NCI-H510A treated with DMSO at 0.1 percent for 48 hours (cell line): ENCODE measurements around the gene TRIM32.

Source experiments
- DNase-seq: peaks from one replicate; lab custom pipeline; 2025; lab: John Stamatoyannopoulos, UW

The TRIM32 gene

DNA sequence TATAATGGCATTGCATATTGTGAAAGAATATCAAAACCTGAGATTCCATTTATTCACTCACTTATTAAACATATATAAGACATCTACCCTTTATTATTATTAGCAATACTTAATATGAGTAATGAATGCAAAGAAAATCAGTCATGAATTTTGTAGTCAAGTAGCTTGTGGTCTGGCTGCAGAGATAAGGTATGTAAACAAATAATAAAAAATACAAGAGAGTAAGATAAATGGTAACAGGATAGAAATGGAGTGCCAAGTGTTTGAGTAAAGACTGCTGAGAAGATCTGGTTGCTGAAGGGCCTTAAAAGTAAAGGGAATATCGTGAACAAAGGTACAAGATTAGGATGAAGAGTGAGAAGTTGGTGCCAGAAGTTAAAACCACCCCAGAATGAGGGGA lies 18.4 kb downstream of the TRIM32 start:
- DNase-seq, result no peak

DNA sequence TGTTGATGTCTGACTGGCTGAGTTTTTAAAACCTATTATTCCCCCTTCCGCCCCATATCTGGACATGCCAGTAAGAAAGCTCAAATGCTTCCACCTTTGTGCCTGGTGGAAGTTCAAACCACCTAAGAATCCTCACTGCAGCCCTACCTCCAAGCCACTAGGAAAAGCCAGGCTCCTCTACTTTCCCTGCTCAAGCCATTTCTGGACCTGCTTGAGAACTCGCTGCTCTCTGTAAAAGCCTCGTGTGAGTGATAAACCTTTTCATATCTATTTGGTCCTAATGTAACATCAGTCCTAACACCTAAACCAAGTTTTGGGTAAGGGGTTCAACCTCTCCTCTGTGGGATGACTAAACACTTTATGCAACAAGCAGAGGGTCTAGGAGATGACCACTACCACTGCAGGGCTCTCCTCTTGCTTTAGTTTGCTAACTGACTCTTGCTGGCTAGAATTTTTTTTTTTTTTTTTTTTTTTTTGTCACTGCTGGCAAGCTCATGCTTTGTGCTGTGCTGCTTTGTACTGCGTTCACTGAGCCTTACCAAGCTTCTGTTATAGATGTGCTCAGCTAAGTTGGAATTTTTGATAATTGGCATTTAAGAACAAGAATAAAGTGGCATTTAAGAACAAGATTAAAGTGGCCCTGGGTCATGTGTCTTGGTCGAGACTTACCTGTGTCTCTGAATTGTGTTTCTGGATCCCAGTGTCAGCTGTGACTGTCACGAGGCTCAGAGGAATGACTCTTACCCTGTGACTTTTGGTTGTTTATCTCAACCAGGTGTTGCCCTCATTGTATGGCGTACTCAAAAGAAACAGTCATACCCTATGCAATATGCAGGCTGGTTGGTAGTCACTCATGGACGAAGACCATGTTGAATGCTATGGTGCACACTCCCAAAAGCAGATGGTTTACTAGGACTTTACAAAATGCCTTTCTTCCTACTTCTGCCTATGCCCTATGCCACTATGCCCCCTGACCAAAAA lies 19.5 kb downstream of the TRIM32 start:
- DNase-seq, result no peak

DNA sequence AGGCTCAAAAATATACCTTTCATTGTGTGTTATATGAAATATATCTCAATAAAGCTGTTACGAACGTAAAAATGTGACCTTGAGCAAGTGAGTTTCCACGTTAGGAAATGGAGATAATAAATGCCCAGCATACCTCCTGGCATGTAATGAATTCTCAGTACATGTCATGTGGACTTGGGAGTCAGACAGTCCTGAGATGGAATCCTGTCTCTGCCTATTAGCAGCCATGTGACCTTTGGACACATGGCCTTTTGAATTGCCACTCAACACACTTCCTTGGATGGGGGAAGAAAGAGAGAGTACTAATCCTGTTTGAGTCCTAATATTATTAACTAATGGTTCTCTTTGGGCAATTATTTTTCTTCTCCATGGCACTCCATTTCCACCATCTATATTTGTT lies 25.7 kb downstream of the TRIM32 start:
- DNase-seq, result no peak

DNA sequence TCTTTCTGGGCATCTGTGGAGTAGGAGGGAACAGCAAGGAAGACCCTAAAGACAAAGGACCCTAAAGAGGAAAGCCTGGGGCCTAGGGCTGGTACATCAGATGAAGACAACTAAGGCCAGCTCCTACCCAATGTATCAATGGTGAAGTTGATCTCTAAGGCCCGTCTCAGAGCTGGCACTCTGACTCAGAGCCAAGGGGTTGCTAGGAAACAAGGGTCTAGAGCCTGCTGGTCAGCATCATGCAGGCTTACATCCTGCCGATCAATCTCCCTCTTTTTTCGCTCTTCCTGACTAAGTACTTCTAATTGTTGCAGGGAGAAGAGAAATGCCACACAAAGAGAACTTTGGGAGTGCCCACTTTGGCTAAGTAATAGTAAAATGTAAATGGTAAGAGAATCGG lies 26.2 kb downstream of the TRIM32 start:
- peak; percentile 13 for DNase-seq

DNA sequence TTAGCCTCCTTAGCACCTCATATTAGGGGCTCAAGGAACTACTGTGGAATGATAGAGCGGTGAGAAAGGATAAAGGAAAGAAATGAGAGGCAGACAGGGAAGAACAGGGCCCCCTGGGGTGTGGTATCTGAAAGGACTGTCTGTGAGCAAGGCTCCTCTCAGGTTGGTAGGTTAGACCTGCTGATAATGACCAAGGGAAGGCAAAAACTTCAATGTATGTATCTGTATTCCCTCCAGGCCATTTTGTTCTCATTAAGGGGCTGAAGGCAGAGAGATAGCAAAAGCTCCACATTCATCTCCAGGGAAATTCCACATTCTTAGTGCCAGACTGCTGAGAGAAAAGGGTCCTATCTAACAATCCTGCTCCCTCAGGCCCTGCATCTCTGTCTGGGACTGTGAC lies 28.6 kb downstream of the TRIM32 start:
- DNase-seq, result no peak

DNA sequence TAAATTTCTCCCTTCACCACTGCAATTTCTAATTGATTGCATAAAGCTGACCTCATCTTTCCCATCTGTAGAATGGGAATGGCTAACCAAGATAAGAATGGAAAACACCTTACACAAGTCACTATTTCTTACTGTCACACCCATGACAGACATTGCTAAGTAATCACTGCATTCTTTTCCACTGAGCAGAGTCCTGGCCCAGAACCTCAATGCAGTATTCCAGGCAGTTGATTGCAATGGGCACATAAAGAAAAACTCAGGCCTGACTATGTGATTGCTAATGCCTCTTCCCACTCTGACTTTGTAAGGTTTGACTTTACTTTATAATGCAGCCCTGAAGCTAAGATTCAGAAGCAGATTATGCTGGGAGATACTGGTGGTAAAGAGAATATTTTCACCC lies 29.3 kb downstream of the TRIM32 start:
- no peak for DNase-seq

DNA sequence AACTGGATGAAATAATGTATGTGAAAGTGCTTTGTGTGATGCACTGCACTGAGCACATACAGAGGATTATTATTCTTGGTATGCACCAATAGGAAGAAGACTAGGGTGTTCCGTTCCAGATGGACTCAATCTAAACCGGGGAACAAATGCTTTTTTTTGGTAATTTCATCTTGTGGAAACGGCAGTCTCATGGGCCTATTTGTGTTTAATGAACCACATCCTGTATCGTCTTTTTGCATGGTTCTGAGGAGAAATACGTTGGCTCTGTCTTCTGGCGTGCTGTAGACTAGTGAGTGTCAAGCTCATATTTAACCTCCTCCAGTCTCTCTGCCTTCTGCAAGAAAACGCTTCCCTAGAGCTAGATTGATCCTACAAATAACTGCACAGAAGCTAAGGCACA lies 30.0 kb downstream of the TRIM32 start:
- DNase-seq, result no peak

DNA sequence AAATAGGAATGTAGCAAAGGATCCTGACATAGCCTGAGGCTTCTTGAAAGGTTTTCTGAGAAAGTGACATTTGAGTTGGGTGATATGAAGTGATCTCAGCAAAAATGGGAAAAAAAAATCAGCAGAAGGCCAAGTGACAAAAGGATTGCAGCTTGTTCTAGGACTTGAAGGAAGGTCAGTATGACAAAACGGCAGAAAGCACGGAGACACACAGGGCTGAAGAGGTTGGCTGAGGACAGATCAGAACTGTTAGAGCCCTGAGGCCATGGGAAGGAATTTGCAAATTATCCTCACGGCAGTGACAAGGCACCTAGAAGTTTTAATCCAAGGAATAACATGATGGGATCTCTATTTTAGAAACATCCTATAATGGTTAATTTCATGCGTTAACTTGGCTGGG lies 31.0 kb downstream of the TRIM32 start:
- no peak for DNase-seq

DNA sequence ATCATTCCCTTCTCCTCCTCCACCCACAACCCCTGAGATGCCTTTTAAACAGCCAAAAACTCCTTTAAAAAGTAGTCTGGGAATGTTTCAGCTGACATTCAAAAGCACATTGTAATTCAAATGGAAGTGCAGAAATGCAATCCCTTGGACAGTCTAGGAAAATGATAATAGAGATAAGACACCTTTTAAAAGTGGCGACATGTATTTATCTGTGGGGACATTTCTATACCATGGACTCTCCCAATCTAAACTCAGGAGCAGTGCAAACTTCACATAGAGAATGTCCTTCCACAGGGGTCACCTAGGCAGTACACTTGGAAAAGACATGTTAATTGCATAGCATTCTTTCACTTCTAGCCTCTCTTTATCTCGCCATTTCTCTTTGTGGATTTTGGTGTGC lies 33.0 kb downstream of the TRIM32 start:
- no peak for DNase-seq

DNA sequence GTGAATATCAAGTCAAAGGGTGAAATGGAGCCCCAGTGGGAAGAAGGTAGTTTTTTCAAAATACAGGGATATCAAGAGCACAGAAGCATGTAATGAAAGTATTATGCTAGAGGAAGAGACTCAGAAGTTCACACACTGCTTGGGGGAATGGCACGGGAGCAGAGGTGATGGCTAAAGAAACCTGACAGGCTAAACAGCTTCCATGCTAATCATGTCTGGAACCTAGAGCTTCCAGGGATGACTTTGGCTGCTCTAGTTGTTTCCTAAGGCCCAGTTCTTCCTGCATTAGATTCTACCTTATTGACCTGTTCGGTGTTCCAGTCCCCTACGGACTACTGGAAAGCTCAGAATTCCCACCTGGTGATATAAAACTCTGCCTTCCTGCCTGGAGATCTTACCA lies 34.3 kb downstream of the TRIM32 start:
- DNase-seq, result no peak

DNA sequence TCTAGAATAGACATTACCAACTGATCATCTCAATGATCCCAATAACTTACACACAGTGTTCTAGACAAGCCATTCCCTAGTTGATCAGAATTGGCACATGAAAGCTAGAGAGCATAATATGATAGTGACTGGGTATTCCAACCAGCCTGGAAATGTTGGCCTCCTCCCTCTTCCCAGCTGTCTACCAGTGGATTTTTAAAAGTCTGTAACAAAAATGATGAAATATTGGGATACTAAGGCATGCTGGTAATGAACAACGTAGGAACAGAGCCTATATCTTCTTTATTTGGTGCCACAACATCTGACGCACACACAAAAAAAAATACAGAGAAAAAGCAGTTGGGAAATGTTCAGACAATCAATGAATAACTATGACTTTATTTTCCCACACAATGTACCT lies 34.8 kb downstream of the TRIM32 start:
- no peak for DNase-seq

DNA sequence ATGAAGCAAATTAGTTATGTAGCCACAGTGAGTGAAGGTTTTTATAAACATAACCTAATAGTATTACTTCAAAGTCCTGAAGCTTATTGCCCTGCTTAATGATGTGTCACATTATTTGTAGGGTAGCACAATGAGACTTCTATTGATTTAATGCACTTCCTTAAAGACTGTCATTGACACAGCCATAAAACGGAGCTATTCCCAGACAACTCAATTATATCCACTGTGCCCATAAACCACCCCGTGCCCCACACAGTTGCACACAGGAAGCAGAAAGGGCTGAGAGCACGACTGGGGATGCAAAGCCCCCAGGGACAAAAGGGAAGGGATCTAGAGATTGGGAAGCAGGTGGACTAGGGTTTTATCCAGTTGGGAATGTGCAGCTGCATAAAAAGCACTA lies 37.0 kb downstream of the TRIM32 start:
- no peak for DNase-seq

DNA sequence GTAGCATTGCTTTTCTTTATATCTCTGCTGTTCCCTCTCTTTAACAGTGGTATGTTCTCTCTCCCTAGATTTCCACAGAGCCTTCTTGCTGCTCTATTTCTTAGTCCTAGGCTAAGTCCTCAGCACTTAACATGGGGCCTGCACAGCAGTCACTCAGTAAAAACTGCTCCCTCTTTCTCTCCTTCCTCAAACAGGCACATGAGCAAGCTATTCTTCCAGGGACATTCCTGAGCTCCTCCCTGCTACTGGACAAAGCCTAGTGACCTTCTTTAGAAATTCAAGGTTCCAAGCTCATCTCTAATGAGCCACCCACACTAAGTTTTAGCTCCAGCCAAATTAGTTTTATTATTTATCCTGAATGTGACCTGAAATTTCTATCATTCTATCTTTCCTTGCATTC lies 39.5 kb downstream of the TRIM32 start:
- DNase-seq, result no peak

DNA sequence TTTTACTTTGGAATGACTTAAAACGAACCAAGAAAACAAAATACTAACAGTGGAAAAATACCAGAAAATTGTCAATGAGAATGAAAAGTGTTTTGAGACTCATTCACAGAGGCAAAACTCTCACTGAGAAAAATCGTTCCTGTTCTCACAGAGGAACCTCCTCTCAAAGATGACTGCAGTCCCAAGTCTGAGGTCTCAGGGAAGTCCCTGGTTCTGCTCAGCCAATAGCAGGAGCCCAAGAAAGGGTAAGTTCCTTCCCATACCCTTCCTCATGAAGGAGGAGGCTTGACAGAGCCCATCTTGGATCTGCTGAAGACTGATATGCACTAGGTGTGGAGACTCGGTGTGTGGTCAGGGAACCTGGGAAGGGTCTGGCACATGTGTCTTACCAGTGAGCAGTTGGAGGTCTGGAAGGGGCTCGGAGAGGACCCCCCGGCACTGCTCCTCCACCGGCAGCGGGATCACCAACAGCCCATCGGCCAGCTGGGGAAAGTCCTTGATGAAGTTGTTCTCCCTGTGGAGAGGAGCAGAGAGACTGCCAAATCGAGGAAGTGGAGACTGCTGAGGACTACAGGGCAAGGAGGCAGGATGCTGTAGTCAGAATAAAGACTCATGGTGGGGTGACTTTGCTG lies 46.0 kb downstream of the TRIM32 start:
- no peak for DNase-seq

DNA sequence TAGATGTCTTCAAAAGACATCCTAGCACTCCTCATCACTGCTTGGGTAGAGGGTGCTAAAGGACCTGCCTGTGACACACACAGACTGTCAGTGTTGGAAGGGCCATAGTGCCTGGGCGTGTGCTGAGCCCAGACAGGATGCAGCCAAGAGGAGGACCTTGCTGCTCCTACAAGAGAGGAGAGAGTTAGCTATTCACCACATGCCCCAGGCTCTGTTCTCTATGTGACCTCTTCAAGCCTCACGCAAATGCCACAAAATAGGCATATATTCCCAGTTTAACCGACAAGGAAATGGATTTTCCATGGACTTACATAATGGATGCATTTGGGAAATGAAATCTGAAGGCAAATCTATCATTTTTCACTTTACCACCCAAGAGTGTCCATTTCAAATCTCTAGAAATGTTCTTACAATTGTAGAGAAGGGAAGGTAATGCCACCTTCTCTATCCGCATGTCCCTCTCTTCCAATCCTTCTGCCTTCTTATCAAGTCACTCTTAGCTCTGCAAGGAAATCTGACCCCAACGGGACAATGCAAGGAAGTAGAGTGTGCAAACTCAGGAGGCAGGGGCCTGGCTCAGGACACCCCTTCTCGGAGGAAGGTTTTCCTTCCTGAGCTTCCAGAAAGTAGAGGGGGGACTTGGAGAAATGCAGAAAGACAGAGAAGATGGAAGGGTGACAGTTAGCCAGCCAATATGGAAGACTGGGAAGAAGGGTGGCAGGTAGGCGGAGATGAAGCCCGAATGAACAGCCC lies 49.5 kb downstream of the TRIM32 start:
- no peak for DNase-seq

DNA sequence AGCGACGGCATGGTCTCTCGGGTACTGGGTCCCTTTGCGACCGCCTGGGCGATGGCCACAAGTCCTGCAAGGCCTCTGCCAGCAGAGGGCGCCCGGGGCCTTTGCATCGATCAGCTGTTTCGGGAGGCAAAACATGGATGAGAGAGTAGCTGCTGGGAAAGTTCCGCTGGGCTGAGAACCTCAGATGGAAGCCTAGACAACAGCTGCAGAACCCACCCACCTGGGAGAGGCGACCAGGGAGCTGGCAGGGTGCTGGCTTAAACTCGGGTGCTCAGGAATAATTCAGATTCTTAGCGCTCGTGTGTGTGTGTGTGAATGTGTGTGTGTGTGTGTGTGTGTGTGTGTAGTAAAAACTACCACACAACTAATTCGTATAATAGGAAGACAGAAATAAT lies 50.0 kb downstream of the TRIM32 start:
- DNase-seq, result peak; percentile 81

DNA sequence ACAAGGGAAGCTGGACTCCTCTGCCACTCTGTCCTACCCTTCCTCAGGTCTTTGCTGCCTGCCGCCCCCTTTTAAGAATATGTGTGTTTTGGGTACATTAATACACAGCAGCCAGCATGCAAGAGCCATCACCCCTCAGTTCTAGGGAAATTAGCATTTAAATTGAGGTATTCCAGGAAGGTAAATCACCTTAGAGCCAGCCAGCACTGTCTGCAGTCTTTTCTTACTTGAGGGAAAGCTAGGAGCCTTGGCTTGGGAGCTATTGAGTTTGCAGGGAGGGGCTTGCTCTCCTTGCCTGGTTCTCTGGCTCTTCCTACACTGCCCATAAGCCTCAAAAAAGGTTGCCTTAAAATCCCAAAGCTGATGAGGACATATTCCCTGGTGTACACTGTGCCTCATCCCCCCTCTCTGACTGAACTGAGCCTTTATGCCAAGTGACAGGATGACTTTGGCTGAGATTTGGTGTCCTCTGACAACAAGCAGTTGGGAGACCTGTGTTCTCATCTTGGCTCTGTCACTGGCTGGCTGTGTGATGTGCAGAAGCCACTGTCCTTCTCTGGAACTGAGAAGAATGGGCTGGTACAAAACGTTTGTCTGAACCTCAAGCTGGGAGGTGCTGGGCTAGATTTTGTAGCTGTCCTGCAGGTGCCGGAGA lies 54.1 kb downstream of the TRIM32 start:
- no peak for DNase-seq

DNA sequence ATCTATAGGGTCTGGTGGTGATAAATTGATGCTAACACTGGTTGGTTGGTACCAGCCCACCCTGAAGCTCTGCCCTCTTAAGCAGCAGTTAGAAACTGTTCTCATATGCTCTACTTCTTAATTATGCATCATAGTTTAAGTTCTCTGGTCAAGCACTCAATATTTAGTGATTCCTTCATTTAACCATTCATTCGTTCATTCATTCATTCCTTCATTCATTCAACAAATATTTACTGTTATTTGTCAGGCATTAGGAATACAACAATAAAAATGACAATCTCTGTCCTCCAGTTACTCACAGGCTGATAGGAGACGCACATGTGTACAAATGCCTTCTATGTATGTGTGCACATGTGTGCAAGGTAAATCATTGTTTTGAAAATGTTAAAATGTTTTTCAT lies 54.6 kb downstream of the TRIM32 start:
- DNase-seq, result no peak

DNA sequence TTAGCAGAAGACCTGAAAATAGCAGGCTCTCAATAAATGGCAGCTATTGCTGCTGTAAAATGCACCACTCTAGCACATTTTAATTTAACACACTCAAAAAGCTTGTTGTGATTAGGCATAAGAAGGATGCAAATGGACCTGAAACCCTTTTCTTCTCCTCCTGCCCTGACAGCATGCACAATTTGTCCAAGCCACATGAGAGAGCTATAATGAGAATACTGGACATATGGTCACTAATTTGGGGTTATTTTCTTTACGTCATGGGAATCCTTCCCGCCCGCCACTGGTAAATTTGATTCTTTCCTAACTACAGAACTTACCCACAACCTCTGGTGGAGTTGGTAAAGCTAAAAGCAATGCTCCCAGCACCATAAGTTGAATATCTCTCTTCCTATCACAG lies 62.1 kb downstream of the TRIM32 start:
- DNase-seq, result no peak

DNA sequence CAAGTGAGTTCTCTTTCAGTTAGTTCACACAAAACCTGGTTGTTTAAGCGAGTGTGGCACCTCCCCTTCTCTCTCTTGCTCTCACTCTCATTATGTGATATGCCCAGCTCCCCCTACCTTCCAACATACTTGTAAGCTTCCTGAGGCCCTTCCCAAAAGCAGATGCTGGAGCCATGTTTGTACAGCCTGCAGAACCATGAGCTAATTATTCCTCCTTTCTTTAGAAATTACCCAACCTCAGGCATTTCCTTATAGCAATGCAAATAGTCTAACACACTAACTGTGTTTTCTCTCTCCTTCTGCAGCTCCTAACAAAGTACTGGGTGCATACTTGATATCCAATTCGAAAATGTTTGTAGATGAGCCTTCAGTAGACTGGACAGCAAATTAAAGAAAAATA lies 62.7 kb downstream of the TRIM32 start:
- DNase-seq, result no peak

DNA sequence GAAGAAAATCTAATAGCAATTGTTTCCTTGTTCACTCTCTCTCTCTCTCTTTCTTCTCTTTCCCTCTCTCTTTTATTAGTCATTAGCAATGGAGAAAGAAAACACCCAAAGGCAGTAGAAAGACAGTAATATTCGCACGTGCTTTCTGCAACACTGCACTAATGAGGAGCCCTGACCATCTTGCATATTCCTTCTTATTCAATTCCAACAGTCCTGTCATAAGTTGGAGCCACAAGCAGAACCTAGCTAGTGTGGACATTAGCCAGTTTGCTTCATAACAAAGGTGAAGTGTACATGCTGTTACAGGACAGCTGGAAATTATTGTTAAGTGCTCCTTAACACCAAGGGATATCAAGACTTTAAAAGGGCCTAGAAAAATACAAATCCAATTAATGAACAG lies 63.4 kb downstream of the TRIM32 start:
- DNase-seq, result no peak
